ENCODE results near the gene PRMT9. TPM values are rescaled to one million over a fixed set of nuclear protein-coding genes. Genes with fewer than 3 reads are reported as not detected.

PRMT9 gene
- total and polyA plus RNA-seq, 2 donors (not counting 1 experiment from before 2014, with no cell fraction given) = 5.6 to 11.0 TPM

GRCh38 chr4:147599769-147600168 is 84.2 kb downstream of the PRMT9 start:
- Histone ChIP-seq H3K27ac (ENCODE audit: low read length in 2 of 2) (no peak overlapping the region), H2AFZ (ENCODE audit: insufficient read depth, low read depth, low read length, poor library complexity, severe bottlenecking) (no peak overlapping the region), H3K27me3 (replicated peaks in 1 of 4; ENCODE audit: control extremely low read depth in 1 of 4, control insufficient read depth in 3 of 4, insufficient read depth in 4 of 4, low read length in 3 of 4) (peaks cover 0 to 3% (median 0%) of the 10 kb centered on the region in 4 experiments), H4K20me1 (ENCODE audit: control insufficient read depth, insufficient read depth, low read length, poor library complexity, severe bottlenecking) (no peaks in the 10 kb centered on the region), H3K4me1 (ENCODE audit: control insufficient read depth in 2 of 2, insufficient read depth in 2 of 2, low read length in 2 of 2) (no peaks in the 10 kb centered on the region), H3K9me3 (ENCODE audit: control extremely low read depth in 1 of 3, control insufficient read depth in 2 of 3, insufficient read depth in 1 of 3, low read length in 2 of 3) (no peaks in the 10 kb centered on the region), H3K79me2 (ENCODE audit: control insufficient read depth, insufficient read depth, low read length) (no peaks in the 10 kb centered on the region), H3K4me3 (ENCODE audit: control extremely low read depth in 1 of 5, extremely low read depth in 1 of 5, insufficient read depth in 1 of 5, low read depth in 2 of 5, low read length in 4 of 5) (no peak overlapping the region), H3K9ac (ENCODE audit: low read length) (no peak overlapping the region), H3K4me2 (replicated peaks; ENCODE audit: low read depth, low read length, poor library complexity, severe bottlenecking) (no peak overlapping the region), H3K36me3 (replicated peaks in 1 of 2; ENCODE audit: control extremely low read depth in 1 of 2, control insufficient read depth in 1 of 2, extremely low read depth in 1 of 2, insufficient read depth in 2 of 2, low read length in 1 of 2) (no peaks in the 10 kb centered on the region)
- CTCF ChIA-PET = interaction anchor here (1.3 kb wide), 1 partner anchor 10 kb away, joined by 5 read pairs; no protein-coding TSS in a partner anchor
- TF ChIP-seq EZH2 (IDR thresholded peaks at IDR 0.05; ENCODE audit: borderline replicate concordance, insufficient read depth, low read depth, low read length, poor library complexity, severe bottlenecking) (no peak), CTCF (IDR thresholded peaks at IDR 0.05) (no peak)
- intact Hi-C loops (cut with micrococcal nuclease) = no loop called here
- WGBS (ENCODE audit: insufficient coverage) = no CpG with 5 or more reads among the region's 3 CpGs
- ATAC-seq (ENCODE audit: low read depth) (no peak), DNase-seq (no peak)
- H3K27ac Mint-ChIP-seq = no peak overlapping the region
- POLR2A ChIA-PET = no interaction called here
- no peak overlapping the region for H3K4me3 Mint-ChIP-seq
- H3K27me3 Mint-ChIP-seq = peaks cover 8% of the 10 kb centered on the region
- H3K4me1 Mint-ChIP-seq = no peaks in the 10 kb centered on the region
- H3K9me3 Mint-ChIP-seq (ENCODE audit: insufficient read depth) = no peaks in the 10 kb centered on the region

- Mint-ChIP-seq H3K4me3 (no peak overlapping the region), H3K27me3 (peaks cover 8% of the 10 kb centered on the region), H3K27ac (no peak overlapping the region), H3K4me1 (no peaks in the 10 kb centered on the region), H3K9me3 (ENCODE audit: insufficient read depth) (no peaks in the 10 kb centered on the region)
- WGBS (ENCODE audit: insufficient coverage) = no CpG with 5 or more reads among the region's 1 CpG
- H3K4me3 ChIP-seq (ENCODE audit: control extremely low read depth in 1 of 5, extremely low read depth in 1 of 5, insufficient read depth in 1 of 5, low read depth in 2 of 5, low read length in 4 of 5) = no peak overlapping the region
- H3K4me2 ChIP-seq (replicated peaks; ENCODE audit: low read depth, low read length, poor library complexity, severe bottlenecking) = no peak overlapping the region
- H3K9ac ChIP-seq (ENCODE audit: low read length) = no peak overlapping the region
- H3K36me3 ChIP-seq (replicated peaks in 1 of 2; ENCODE audit: control extremely low read depth in 1 of 2, control insufficient read depth in 1 of 2, extremely low read depth in 1 of 2, insufficient read depth in 2 of 2, low read length in 1 of 2) = no peaks in the 10 kb centered on the region
- CTCF ChIA-PET = interaction anchor here (1.3 kb wide), 1 partner anchor 10 kb away, joined by 5 read pairs; no protein-coding TSS in a partner anchor
- peaks cover 0 to 3% (median 0%) of the 10 kb centered on the region in 4 experiments for H3K27me3 ChIP-seq (replicated peaks in 1 of 4; ENCODE audit: control extremely low read depth in 1 of 4, control insufficient read depth in 3 of 4, insufficient read depth in 4 of 4, low read length in 3 of 4)
- intact Hi-C loops (cut with micrococcal nuclease) = no loop called here
- no peaks in the 10 kb centered on the region for H3K79me2 ChIP-seq (ENCODE audit: control insufficient read depth, insufficient read depth, low read length)
- no peaks in the 10 kb centered on the region for H4K20me1 ChIP-seq (ENCODE audit: control insufficient read depth, insufficient read depth, low read length, poor library complexity, severe bottlenecking)
- POLR2A ChIA-PET = no interaction called here
- H3K4me1 ChIP-seq (ENCODE audit: control insufficient read depth in 2 of 2, insufficient read depth in 2 of 2, low read length in 2 of 2) = no peaks in the 10 kb centered on the region
- no peak overlapping the region for H3K27ac ChIP-seq (ENCODE audit: low read length in 2 of 2)
- no peaks in the 10 kb centered on the region for H3K9me3 ChIP-seq (ENCODE audit: control extremely low read depth in 1 of 3, control insufficient read depth in 2 of 3, insufficient read depth in 1 of 3, low read length in 2 of 3)
- ATAC-seq (ENCODE audit: low read depth) (no peak), DNase-seq (no peak)
- TF ChIP-seq CTCF (IDR thresholded peaks at IDR 0.05) (no peak), EZH2 (IDR thresholded peaks at IDR 0.05; ENCODE audit: borderline replicate concordance, insufficient read depth, low read depth, low read length, poor library complexity, severe bottlenecking) (no peak)
- H2AFZ ChIP-seq (ENCODE audit: insufficient read depth, low read depth, low read length, poor library complexity, severe bottlenecking) = no peak overlapping the region
These were observed 84.8 kb downstream of the PRMT9 start for GRCh38 chr4:147599206-147599605.

Measured in B cell (primary cell).